Activated B cell treated with CpG ODN at 0.5 μM for 24 hours (primary cell): Measurements from ENCODE around the gene HOXD9. TPM values are rescaled to one million over a fixed set of nuclear protein-coding genes. Genes with fewer than 3 reads are reported as not detected.

ENCODE experiments used
- ATAC-seq: fragments of 200-7000 bp; cut with Tn5 transposase; one replicate; pipeline ENCODE4 v1.10.0; 2021; ENCODE audit warnings: low read depth, mild to moderate bottlenecking, moderate library complexity
- CTCF ChIA-PET: fragments of 350-600 bp; sonication (Branson Sonifier 250); formaldehyde crosslinking; loops from one replicate; lab custom pipeline; 2021; ENCODE audit warnings: antibody characterized with exemption; lab: Charles Lee
- POLR2A ChIA-PET: fragments of 350-600 bp; sonication (Branson Sonifier 250); formaldehyde crosslinking; loops from one replicate; lab custom pipeline; 2021; ENCODE audit warnings: antibody characterized with exemption; lab: Charles Lee
- DNase-seq: peaks from one replicate; pipeline ENCODE4 v3.0.0; 2022
- H3K27ac Mint-ChIP-seq: one replicate; pipeline ENCODE4 v1.8.0; 2020; ENCODE audit warnings: mixed read lengths
- H3K27me3 Mint-ChIP-seq: one replicate; pipeline ENCODE4 v1.8.0; 2021; ENCODE audit warnings: mixed read lengths
- H3K36me3 Mint-ChIP-seq: one replicate; pipeline ENCODE4 v1.8.0; 2021; ENCODE audit warnings: low read depth, mixed read lengths
- H3K4me1 Mint-ChIP-seq: one replicate; pipeline ENCODE4 v1.8.0; 2021; ENCODE audit warnings: mixed read lengths
- H3K4me3 Mint-ChIP-seq: one replicate; pipeline ENCODE4 v1.8.0; 2020; ENCODE audit warnings: mild to moderate bottlenecking, mixed read lengths
- H3K9me3 Mint-ChIP-seq: one replicate; pipeline ENCODE4 v1.8.0; 2020; ENCODE audit warnings: mixed read lengths
- intact Hi-C: fragments of 100-400 bp; cut with micrococcal nuclease; formaldehyde crosslinking; loops from one replicate; pipeline ENCODE4 v1.15.1; 2024
- total RNA-seq: library from RNA; stranded (reverse); gene quantifications from 2 replicates; pipeline ENCODE4 v1.2.3, GENCODE V29; 2022
- TF ChIP-seq, protein P1 (sequence below): fragments of 200-600 bp; IDR thresholded peaks from one replicate; pipeline ENCODE4 v1.8.0; 2022; ENCODE audit warnings: antibody characterized with exemption, mild to moderate bottlenecking

Gene HOXD9
- total RNA-seq, 1 donor from 2014 or later = not detected

DNA sequence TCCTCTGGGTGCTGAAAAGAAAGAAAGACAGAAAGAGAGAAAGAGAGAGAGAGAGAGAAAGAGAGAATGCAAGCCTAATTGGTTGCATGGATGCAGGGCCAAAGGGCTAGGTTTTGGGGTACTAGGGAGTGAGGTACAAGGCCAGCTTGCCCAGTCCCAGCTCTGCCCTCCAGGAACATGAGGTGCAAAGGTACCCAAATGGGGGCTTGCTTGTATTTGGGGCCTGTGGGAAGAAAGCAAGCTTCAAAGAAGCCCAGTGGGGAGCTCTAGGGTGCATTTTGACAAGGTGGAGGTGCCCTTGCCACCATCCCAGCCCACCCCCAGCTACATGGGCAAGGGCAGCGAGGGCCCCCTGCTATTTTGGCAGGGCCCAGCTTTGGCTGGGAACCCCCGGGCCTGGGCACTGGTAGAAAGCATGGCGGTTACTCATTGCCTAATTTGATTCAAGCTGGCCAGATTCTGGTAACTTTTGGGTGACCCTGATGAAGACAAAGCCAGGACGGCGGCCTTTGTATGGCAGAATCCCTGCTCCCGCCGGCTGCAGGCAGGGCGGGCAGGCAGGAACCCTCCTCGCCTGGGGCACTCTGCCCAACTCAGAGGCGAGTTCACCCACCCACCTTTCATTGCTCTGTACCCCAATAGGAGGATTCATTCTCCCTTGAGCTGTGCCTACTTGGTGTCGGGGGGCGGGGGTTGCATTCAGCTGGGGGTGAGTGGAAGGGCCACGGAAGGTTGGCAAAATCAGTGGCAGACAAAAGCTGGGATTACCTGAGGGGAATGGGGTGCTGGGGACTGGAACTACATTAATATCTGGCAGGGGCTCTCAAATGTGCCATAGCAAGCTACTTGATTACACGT, 28.3 kb downstream of the HOXD9 start:
- Mint-ChIP-seq H3K27me3 (peaks cover 70% of the 10 kb centered on the region), H3K4me1 (no peaks in the 10 kb centered on the region), H3K27ac (no peak overlapping the region), H3K4me3 (no peak overlapping the region), H3K9me3 (no peaks in the 10 kb centered on the region), H3K36me3 (no peaks in the 10 kb centered on the region)
- no peak for DNase-seq
- CTCF ChIA-PET = no interaction called here
- no peak for ATAC-seq
- intact Hi-C loops = no loop called here
- POLR2A ChIA-PET = no interaction called here
- TF ChIP-seq, protein P1, sequence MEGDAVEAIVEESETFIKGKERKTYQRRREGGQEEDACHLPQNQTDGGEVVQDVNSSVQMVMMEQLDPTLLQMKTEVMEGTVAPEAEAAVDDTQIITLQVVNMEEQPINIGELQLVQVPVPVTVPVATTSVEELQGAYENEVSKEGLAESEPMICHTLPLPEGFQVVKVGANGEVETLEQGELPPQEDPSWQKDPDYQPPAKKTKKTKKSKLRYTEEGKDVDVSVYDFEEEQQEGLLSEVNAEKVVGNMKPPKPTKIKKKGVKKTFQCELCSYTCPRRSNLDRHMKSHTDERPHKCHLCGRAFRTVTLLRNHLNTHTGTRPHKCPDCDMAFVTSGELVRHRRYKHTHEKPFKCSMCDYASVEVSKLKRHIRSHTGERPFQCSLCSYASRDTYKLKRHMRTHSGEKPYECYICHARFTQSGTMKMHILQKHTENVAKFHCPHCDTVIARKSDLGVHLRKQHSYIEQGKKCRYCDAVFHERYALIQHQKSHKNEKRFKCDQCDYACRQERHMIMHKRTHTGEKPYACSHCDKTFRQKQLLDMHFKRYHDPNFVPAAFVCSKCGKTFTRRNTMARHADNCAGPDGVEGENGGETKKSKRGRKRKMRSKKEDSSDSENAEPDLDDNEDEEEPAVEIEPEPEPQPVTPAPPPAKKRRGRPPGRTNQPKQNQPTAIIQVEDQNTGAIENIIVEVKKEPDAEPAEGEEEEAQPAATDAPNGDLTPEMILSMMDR = no peak

DNA sequence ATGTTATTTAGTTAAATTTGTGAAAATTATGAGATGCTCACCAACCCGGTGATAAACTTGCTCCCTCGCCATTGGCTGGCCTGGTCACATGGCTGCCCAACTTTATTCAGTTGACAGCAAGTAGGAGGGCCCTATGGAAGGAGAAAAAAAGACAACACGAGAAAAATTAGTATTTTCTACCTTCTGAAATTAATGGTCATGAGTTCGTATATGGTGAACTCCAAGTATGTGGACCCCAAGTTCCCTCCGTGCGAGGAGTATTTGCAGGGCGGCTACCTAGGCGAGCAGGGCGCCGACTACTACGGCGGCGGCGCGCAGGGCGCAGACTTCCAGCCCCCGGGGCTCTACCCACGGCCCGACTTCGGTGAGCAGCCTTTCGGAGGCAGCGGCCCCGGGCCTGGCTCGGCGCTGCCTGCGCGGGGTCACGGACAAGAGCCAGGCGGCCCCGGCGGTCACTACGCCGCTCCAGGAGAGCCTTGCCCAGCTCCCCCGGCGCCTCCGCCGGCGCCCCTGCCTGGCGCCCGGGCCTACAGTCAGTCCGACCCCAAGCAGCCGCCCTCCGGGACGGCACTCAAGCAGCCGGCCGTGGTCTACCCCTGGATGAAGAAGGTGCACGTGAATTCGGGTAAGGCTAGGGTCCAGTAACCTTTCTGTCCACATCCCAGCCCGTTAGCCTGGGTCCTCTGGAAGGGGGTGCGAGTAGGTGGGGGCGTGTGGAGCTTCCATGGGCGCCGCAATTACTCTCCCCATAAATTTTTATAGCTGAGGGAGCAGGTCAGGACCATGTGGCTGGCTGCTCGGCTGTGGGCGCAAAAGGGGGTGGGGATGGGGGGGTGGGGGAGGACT, 29.1 kb downstream of the HOXD9 start, which contains the start of gene HOXD4:
TSS of gene HOXD4 (plus strand) at position 109 of the 846 bp plus-strand sequence. CDS start at position 193, 84 bp downstream.
- intact Hi-C loops = no loop called here
- ATAC-seq (no peak), DNase-seq (no peak)
- no peaks in the 10 kb centered on the region for H3K4me1 Mint-ChIP-seq
- POLR2A ChIA-PET = no interaction called here
- H3K9me3 Mint-ChIP-seq = no peaks in the 10 kb centered on the region
- H3K27me3 Mint-ChIP-seq = peaks cover 70% of the 10 kb centered on the region
- no peak within 1 kb of the TSS for H3K27ac Mint-ChIP-seq
- H3K4me3 Mint-ChIP-seq = no peak within 1 kb of the TSS
- CTCF ChIA-PET = no interaction called here
- TF ChIP-seq, protein P1 = no peak
- H3K36me3 Mint-ChIP-seq = no peaks in the 10 kb centered on the region

DNA sequence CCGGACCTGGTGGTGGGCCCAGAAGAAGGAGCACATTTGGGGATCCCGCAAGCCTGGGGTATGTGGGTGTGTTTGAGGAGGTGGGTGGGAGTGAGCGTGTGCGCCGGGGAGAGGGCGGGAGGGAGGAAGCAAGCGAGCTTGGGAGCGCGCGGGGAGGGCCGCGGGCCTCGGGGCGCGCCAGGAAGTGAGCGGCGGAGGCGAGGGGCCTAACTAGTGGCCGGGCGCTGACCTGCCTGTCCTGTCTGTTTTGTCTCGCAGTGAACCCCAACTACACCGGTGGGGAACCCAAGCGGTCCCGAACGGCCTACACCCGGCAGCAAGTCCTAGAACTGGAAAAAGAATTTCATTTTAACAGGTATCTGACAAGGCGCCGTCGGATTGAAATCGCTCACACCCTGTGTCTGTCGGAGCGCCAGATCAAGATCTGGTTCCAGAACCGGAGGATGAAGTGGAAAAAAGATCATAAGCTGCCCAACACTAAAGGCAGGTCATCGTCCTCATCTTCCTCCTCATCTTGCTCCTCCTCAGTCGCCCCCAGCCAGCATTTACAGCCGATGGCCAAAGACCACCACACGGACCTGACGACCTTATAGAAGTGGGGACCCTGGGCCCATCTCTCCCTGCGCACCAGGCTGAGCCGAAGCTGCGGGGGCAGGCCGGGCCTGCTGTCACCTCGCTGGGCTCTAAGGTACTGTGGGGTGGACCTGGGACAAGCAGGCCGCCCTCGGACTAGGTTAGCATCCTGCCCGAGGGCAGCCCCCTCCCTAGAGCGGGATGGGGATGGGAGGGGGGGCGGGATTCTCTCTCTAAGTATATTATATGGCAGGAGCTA, 30.0 kb downstream of the HOXD9 start:
- Mint-ChIP-seq H3K4me1 (peaks cover 3% of the 10 kb centered on the region), H3K36me3 (no peaks in the 10 kb centered on the region), H3K4me3 (no peak overlapping the region), H3K27ac (no peak overlapping the region), H3K9me3 (no peaks in the 10 kb centered on the region), H3K27me3 (peaks cover 66% of the 10 kb centered on the region)
- intact Hi-C loops = no loop called here
- ChIA-PET CTCF (no interaction called here), POLR2A (no interaction called here)
- ATAC-seq = no peak
- TF ChIP-seq, protein P1 = no peak
- no peak for DNase-seq

DNA sequence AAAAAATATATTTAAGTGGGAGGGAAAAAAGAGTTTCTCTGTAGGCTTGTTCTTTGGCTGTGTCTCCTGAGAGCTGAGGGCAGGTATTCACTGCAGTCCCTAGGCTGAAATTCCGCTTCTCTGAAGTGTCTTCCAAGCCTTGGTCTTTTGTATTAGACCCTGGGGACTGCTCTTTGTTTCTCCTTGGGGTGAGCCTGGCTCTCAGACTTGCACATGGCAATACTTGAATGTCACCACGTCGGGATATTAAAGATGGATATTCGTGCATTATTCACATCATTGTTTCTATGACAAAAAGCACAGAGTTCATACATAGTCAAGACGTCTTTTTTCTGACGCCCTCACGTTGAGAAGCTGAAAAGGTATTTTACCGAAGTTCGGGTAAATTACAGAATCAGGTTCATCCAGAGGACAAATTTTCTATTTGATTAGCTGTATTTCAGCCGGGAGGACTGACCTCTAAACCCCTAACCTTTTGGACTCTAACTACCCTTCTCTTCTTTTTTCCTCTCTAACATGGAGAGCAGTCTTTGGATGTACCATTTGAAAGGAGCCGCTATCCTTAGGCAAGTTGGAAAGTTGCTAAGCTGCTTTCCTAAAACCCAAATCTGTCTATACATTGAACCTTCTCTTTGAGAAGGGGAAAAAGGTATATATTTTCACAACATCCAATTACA, 32.2 kb downstream of the HOXD9 start:
- intact Hi-C loops = no loop called here
- H3K4me1 Mint-ChIP-seq = peaks cover 3% of the 10 kb centered on the region
- H3K4me3 Mint-ChIP-seq = no peak overlapping the region
- H3K27me3 Mint-ChIP-seq = peaks cover 60% of the 10 kb centered on the region
- H3K27ac Mint-ChIP-seq = no peak overlapping the region
- no peaks in the 10 kb centered on the region for H3K9me3 Mint-ChIP-seq
- ChIA-PET POLR2A (no interaction called here), CTCF (interaction anchor here (1.6 kb wide), 1 partner anchor 300 kb away, joined by 3 read pairs; no protein-coding TSS in a partner anchor)
- TF ChIP-seq, protein P1 = no peak
- H3K36me3 Mint-ChIP-seq = no peaks in the 10 kb centered on the region
- ATAC-seq (no peak), DNase-seq (no peak)
